Measurements from ENCODE around the gene GSS.
"Not testable (repeated sequence)": the region's sequence is repeated elsewhere in the genome, so short reads cannot be mapped to it uniquely, and the experiment has no call there.

- not testable (repeated sequence) for TF ChIP-seq CTCF (conservative IDR thresholded peaks at IDR 0.05); EZH2 (IDR thresholded peaks at IDR 0.05; ENCODE audit: low read depth)
These were observed 56.9 kb downstream of the GSS start for GRCh38 chr20:34898731-34899130.
